CD4-positive, alpha-beta T cell treated with Interleukin-15 for 4 hours (primary cell): ENCODE results near the gene SLC25A48.
"Not testable (repeated sequence)": the region's sequence is repeated elsewhere in the genome, so short reads cannot be mapped to it uniquely, and the experiment has no call there.

Experiments
- DNase-seq: peaks from one replicate; pipeline ENCODE4 v3.0.0-alpha.2; 2020; ENCODE audit warnings: low spot score

The SLC25A48 gene

DNA sequence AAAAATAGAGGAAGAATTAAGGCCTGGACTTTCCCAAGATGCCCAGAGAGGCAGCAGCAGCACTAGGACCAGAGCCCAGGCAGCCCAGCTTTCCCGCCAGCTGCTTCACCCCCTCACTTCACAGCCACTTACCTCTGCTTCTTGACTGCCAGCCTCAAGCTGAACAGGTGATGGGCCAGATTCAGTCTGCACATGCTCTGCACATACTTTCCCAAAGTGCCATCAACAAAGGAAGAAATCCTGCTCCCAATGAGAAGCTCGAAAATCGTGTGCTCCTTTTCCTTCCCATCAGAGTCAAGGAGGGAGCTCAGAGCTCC lies 4.1 kb upstream of the SLC25A48 start:
- no peak for DNase-seq

DNA sequence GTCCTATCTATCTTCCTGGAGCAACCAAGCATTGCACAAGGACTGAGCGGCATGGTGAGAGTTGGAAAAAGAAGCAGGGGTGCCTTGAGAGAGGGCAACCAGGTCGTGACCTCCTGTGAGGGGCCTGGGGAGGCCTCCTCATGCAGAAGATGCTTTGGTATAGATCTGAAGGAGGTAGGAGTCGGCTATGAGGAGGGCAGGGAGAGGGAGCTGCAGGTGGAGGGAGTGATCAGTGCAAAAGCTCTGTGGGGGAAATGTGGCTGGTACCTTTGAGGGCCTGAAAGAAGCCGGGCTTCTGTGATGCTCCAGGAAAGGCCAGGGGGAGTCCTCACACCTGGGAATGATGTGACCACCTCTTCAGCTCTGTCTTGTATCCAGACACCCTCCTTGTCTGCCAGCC lies 3.6 kb upstream of the SLC25A48 start:
- no peak for DNase-seq

DNA sequence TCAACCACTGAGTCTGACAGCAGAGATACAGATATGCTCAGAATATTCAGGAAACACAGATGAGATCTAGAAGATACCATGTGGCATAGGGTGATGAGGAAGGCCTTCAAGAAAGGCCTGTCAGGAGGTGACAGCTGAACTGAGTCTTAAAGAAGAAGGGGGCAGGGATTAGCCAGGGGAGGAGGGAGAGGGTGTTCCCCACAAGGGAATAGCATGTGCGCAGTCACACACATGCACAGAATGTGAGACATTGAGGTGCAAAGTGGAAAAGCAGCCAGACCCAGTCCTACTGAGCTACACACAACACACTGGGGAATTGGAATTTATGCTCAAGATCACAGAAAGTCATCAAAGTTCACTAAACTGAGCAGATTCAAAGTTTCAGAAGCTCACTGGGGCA lies 3.0 kb upstream of the SLC25A48 start:
- DNase-seq: no peak

DNA sequence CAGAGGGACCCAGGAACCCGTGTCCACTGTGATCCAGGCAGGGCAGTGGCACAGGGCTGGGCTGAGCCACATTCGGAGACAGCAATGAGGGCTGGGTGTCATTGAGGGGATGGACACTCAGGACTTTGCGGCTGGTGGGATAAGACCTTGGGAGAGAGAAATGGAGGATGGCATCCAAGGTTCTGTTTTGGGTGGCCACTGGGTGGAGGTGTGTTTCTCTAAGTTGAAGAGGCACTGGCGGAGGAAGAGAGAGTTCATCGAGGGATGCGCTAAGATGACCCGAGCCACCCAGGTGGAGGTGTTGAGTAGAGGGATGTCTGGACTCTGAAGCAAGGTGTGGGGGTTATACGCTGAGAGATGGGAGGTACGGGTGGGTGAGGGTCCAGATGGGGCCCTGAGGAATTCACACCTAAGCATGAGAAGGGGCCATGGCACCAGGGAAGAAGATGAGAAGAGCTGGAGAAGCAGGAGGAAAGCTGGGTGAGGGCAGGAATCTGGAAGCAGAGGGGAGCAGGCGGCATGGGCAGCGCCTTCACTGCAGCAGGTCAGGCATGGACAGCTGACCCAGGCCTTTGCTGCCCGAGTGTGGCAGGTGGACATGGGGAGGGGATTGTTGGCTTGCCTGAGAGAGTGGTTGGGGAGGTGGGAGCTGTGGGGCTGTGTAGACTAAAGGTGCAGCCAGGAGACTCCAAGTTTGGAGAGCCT lies 2.5 kb upstream of the SLC25A48 start:
- no peak for DNase-seq

DNA sequence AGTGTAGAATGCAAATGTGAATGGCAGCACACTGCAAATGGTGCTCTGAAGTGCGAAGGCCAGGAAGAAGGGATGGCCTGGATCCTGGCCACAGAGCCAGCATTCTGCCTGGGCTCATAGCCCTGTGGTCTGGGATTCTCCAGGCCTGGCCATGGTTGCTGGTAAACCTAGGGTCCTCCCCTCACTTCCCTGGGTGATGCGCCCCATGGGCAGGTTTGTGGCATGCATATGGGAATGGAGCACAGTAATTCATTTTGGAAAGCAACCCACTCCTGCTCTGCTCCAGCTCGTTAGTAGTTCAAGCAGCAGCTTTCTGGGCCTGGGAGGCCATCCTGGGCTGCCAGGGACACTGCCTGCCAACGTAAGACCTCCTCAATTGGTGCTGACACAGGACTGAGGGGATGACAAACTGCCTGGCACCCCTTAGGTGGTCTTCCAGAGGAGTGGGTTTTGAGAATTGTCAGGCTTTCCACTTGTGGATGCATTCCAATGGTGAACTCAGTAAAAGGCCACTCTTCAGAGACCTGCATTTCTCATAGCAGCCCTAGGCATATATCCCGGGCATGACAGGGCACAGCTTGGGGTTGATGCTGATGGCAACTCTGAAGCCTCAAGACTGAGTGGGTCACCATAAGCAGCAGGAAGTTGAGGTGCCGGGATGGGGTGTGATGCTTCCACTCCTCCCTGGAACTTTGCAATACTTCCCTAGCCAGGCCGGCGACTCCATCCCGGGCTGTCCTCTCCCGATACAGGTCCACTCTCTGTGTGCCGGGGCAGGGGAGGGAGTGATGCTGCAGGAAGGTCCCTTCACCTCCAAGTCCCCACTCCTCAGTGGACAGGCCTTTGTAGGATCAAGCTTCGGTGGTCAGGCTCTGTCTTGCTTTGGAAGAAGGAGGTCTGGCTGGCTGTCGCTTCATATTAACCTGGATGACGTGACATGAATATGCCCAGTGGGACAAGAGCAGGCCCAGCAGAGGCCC lies 1.2 kb upstream of the SLC25A48 start:
- DNase-seq: no peak

DNA sequence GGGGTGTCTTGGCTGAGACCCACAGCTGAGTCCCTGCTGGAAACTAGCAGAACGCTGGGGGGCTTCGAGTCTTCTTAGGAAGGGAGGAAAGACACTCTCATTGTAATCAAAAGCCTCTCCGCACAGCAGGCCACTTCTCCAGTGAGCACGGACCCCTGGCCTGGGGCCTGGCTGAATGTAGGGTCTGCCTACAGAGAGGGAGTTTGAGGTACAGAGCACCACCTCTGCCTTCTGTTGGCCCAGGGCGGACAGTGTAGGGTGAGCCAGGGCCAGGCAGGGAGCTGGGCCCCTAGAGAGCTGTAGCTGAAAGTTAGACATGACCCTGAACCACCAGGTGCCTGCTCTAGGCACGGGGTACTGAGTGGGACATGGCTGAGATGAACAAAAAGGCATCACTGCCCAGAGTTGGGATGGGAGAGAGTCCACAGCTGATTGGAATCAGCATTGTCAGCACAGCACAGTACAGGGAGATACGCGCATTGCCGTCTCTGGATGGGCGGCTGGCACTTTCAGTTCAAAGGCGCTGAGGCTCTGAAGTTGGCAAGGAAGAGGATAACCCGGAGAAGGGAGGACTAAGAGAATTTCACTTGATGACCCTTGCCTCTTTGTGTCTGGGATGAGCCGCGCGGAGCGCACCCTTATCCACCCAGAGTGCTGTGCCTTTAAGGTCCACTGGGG lies 363 bp upstream of the SLC25A48 start:
- no peak for DNase-seq

DNA sequence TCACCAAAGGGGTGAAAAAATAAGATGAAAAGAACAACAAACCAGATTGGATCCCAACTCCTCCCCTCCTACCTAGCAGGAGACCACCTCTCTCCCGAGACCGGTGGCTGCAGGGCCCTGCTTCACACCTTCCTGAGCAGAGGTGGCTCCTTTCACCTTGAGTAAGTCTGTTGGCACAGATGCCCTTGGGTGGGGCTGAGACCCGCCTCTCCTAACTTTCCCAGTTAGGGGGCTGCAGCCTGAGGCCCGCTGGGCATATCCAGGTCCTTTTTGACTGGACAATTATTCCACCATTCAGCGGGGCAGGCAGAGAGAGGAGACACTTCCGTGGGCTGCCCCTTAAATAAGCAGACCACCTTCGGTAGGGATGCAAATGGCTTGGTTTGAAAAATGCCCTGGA lies 1.3 kb downstream of the SLC25A48 start:
- DNase-seq: no peak

DNA sequence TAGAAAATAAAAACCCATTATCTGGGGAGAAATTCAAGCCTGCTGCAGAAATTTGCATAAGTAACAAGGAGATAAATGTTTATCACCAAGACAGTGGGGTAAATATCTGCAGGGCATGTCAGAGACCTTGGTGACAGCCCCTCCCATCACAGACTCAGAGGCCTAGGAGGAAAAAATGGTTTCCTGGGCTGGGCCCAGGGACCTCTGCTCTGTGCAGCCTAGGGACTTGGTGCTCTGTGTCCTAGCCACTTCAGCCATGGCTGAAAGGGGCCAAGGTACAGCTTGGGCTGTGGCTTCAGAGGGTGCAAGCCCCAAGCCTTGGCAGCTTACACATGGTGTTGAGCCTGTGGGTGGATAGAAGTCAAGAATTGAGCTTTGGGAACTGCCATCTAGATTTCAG lies 3.9 kb downstream of the SLC25A48 start:
- DNase-seq: not testable (repeated sequence)

DNA sequence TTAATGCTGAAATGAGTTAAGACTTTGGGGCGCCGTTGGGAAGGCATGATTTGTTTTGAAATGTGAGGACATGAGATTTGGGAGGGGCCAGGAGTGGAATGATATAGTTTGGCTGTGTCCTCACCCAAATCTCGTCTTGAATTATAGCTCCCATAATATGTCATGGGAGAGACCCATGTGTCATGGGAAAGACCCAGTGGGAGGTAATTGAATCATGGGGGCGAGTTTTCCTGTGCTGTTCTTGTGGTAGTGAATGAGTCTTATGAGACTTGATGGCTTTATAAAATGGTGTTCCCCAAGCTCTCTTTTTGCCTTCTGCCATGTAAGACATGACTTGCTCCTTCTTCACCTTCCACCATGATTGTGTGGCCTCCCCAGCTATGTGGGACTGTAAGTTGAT lies 5.1 kb downstream of the SLC25A48 start:
- no peak for DNase-seq

DNA sequence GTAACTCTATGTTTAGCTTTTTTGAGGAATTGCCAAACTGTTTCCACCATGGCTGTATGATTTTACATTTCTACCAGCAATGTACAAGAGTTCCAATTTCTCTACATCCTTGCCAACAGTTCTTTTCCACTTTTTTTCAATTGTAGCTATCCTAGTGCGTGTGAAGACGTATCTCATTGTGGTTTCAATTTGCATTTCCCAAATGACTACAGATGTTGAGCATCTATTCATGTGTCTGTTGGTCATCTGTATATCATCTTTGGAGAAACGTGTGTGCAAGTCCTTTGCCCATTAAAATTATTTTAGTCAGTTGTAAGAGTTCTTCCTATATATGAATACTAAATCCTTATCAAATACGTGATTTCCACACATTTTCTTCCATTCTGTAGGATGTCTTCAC lies 6.5 kb downstream of the SLC25A48 start:
- no peak for DNase-seq

DNA sequence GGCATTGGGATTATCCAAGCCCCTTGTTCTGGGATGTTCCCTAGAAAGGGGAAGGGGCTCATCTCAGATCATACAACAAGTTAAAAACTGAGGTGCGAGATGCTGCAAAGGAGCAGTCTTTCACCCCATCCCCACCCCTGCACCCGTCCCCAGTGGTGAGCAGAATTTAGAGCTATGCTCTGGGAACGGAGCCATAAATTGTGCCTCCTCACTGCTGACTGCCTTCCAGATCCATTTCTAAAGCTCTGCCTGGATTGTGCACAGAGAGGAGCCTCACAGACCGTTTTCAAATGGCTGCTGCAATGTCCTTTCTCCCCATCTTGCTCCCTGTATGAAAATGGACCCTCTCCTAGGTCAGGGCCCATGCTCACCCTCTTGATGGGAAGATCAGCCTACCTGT lies 8.3 kb downstream of the SLC25A48 start:
- DNase-seq: no peak

DNA sequence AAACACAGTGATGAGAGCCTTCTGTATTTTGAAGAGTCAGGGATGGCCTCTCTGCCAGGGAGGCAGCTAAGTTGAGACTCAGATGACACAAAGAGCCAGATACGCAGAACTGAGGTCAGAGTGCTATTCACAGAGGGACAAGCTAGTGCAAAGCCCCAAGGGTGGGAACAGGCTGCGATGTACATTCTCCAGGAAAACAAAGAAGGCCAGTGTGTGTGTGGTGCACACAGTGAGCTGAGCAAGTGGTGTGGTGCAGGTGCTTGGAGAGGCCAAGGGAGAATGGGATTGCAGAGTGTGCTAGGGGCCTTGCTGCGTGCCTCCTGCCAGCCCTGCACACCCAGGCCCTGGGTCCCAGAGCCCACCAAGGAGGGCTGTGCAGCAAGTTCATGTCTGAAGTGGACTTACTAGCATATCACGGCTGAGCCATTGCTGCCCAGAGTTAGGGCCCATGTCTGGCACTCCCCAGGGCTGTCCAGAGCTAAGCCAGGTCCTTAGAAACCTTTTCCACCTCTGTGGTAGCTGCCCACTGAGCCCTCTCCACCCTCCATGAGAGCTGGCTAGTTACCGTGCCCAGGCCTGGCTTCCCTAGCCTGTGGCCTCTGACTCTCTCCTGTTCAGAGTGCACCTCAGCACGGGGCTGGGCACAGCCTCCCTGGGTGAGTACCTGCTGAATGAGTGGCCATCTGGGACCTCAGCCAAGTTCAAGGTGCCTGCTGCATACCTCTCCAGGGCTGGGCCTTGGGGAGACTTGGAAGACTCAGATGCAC lies 9.3 kb downstream of the SLC25A48 start:
- DNase-seq: no peak

DNA sequence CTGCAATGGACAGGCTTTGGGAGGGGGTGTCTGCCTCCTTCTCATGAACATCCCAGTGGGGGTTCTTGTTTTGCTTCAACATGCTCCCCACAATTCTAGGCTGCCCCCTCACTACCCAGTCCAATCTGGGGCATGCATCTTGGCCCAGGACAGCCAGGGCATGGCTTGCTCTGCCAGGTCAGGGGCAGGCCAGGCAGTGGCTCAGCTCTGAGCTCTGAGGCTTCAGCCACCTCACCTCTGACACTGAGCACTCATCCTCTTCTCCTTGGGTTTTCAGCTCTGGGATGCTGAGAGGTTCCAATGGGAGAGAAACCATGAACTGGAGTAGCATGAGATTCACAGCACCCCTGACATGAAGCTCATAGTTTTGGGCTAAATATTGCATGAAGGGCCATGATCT lies 11.8 kb downstream of the SLC25A48 start:
- no peak for DNase-seq

DNA sequence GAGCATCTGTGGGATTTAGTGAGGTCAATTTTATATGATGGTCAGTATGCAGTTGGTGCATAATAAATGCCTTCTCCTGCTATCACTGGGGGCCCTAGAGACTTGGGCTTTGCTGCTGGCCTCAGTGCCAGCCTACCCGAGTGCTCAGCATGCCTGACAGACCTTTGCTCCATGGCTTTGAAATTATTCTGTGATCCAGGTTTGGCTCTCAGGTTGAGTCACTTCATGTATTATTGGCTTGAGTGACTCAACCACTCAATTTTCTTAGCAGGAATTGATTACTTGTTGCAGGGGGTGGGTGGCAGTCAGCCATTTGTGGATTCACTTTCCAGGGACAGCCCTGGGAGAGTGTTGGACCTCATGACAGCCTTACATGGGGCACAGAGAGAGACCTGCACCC lies 13.5 kb downstream of the SLC25A48 start:
- no peak for DNase-seq

DNA sequence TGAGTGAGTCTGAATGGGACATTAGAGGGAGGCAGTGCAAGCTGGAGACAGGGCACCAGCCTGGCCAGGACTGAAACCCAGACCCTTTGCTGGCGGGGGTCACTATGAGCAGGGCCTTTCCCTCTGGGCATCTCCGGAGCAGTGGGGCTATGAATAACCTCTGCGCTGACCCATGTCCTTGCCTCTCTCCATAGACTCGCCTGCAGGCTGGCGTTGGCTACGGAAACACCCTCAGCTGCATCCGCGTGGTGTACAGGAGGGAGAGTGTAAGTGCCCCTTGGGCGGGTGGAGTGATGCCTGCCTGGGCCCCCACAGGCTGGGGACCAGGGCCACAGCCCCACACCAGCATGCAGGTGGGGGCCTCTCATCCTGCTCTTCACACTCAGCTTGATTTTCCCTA lies 15.8 kb downstream of the SLC25A48 start:
- DNase-seq: no peak

DNA sequence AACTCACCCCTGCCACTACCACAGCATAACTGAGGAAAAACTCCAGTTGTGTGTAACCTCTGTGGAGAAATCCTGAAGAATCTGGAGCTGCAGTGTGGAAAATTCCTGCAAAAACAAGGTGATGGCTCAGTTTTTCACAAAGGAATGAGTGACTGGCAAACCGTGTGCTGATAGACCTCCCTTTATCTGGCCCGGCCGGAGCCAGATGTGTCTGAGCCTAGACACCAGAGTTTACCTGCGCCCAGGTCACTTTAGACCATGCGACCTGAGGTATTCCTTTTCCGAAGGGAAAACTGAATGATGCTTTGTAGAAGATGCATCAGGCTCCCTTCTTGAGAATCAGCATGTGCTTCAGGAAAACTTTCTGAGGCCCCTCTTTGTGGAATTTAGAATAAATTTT lies 16.2 kb downstream of the SLC25A48 start:
- DNase-seq: no peak

DNA sequence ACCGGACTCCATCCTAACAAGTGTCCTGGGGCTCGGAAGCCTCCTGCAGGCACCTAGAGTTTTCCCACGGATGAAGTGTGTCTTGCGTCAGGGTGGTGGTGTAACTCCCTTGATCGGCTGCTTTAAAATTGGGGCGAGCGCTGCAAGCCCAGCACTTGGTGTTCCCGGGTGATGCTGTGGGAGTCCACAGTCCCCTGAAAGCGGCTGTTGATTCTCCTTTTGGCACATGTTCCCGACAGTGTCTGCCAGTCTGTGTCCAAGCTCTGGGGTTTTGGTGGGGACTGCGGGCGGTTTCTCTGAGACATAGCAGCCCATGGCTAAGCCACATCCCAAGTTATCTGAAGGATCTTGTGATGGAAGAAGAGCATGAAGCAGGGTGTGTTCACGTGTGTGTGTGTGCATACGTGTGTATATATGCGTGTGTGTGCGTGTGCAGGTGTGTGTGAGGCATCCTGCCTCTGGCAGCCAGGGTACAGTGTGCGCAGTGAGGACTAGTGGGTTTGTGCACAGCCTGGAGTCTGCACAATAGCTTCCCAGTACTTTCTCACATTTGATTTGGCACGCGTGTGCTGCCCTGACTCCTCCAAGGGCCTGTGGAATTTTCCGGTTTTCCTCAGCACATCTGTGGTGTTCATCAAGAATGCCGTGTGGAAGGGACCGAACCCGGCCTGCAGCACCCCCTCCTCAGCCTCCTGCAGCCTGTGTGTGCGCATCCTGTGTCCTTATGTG lies 16.9 kb downstream of the SLC25A48 start:
- DNase-seq: no peak

DNA sequence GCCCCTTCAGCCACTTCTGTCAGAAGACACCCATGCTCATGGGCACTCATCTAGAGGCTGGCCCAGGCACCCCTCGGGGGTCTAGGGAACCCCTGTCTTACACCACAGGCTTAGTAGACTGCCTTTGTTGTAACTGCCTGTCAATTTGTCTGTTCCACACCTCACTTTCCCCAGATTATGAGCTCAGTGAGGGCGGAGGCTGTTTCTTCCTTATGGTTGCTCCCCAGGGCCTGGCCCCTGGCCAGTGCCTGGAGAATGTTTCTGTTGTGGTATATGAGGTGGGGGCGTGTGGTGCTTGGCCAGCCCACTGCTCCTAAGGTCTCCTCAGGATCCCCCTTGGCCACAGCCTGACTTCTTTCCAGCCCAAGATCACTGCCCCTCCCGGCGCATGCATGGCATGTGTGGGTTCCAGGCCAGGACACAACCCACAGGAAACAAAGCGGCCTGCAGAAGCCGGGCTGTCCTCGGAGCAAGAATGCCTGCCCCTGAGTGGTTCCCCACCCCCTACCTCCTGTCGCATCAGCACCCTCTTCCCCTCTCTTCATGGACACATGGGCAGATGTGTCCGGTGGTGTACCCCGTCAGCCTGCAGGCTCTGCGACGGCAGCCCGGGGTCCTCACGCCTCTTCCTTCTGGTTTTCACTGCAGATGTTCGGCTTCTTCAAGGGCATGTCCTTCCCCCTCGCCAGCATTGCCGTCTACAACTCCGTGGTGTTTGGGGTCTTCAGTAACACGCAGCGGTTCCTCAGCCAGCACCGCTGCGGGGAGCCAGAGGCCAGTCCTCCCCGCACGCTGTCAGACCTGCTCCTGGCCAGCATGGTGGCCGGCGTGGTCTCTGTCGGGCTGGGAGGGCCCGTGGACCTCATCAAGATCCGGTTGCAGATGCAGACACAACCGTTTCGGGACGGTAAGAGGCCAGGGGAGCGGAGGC lies 17.7 kb downstream of the SLC25A48 start:
- no peak for DNase-seq

DNA sequence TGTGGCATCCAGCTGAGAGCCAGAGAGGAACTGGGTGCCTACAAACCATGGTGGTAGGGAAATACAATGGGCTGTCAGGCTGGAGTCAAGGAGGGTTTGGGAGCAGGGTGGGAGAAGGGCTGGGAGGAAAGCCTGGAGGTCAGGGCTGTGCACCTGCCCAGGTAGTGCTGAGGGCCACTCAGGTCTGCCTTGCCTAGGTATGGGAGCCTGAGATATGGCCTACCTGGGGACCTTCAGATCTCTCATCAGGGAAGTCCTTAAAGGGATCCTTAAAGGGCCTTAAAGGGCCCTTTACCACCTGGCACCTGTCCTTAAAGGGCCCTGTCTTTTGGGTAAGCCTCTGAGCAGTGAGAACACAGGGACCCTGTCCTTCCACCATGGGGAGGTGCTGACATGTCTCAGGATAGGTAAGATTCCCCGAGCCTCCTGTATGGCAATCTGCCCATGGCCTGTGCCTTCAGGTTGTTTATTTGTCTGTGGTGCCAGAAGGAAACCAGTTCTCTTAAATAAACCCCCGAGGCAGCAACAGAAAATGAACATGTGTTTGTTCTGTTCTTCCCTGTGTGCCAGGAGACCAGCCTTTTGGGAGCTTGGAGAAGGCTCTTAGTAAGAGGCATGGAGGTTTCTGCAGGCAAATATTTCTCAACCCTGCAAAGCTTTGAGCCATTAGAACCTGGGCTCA lies 23.3 kb downstream of the SLC25A48 start:
- DNase-seq: no peak

DNA sequence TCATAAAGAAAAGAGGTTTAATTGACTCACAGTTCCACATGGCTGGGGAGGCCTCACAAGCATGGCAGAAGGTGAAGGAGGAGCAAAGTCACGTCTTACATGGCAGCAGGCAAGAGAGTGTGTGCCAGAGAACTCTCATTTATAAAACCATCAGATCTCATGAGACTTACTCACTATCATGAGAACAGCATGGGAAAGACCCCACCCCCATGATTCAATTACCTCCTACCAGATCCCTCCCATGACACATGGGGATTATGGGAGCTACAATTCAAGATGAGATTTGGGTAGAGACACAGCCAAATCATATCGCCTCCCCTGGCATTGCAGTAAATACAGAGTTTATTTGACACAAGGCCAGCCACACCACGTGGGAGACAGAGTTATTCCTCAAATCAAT lies 24.7 kb downstream of the SLC25A48 start:
- not testable (repeated sequence) for DNase-seq
